Measurements from ENCODE around the gene YY1. TPM values are rescaled to one million over a fixed set of nuclear protein-coding genes. Genes with fewer than 3 reads are reported as not detected.

YY1 gene
- total and polyA plus RNA-seq, 8 donors, result 23.0 to 68.1 (median 41.9) TPM

GRCh38 chr14:100200311-100200710 is 38.6 kb upstream of the YY1 start:
- TF ChIP-seq EP300 (IDR thresholded peaks at IDR 0.05) (no peak), POLR2AphosphoS5 (IDR thresholded peaks at IDR 0.05) (no peak), POLR2A (IDR thresholded peaks at IDR 0.05) (no peak)
- TF ChIP-seq, protein P1, sequence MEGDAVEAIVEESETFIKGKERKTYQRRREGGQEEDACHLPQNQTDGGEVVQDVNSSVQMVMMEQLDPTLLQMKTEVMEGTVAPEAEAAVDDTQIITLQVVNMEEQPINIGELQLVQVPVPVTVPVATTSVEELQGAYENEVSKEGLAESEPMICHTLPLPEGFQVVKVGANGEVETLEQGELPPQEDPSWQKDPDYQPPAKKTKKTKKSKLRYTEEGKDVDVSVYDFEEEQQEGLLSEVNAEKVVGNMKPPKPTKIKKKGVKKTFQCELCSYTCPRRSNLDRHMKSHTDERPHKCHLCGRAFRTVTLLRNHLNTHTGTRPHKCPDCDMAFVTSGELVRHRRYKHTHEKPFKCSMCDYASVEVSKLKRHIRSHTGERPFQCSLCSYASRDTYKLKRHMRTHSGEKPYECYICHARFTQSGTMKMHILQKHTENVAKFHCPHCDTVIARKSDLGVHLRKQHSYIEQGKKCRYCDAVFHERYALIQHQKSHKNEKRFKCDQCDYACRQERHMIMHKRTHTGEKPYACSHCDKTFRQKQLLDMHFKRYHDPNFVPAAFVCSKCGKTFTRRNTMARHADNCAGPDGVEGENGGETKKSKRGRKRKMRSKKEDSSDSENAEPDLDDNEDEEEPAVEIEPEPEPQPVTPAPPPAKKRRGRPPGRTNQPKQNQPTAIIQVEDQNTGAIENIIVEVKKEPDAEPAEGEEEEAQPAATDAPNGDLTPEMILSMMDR (IDR thresholded peaks at IDR 0.05), result no peak
- WGBS, 5 donors, result 85 to 92% (median 88%) methylated on average over 3 of the region's 3 CpGs

GRCh38 chr14:100201701-100202100 is 37.2 kb upstream of the YY1 start:
- TF ChIP-seq EP300 (IDR thresholded peaks at IDR 0.05) (no peak), POLR2A (IDR thresholded peaks at IDR 0.05) (no peak), POLR2AphosphoS5 (IDR thresholded peaks at IDR 0.05) (no peak)
- intact Hi-C loops (cut with DNase I; ENCODE audit: low total_unique reads), result loop anchor here (10.0 kb wide), 1 partner anchor 217 kb away; no protein-coding TSS in a partner anchor
- WGBS, 5 donors, result 63 to 75% (median 71%) methylated on average over 5 of the region's 5 CpGs
- Histone ChIP-seq H3K4me3 (no peak overlapping the region), H3K27ac (no peak overlapping the region), H3K9me3 (no peaks in the 10 kb centered on the region), H3K27me3 (no peaks in the 10 kb centered on the region), H3K36me3 (no peaks in the 10 kb centered on the region), H3K4me1 (peaks cover 0 to 18% (median 15%) of the 10 kb centered on the region in 4 donors)
- peak in 1 of 2 donors; percentile 37 for DNase-seq

More at GRCh38 chr14:100200311-100200710, 38.6 kb upstream of the YY1 start:
- intact Hi-C loops (cut with DNase I; ENCODE audit: low total_unique reads), result loop anchor here (10.0 kb wide), 1 partner anchor 216 kb away; no protein-coding TSS in a partner anchor
- H3K9me3 ChIP-seq, result no peaks in the 10 kb centered on the region
- DNase-seq, result no peak
- no peak overlapping the region for H3K4me3 ChIP-seq
- H3K36me3 ChIP-seq, result no peaks in the 10 kb centered on the region
- peaks cover 0 to 15% (median 13%) of the 10 kb centered on the region in 4 donors for H3K4me1 ChIP-seq
- H3K27me3 ChIP-seq, result no peaks in the 10 kb centered on the region
- H3K27ac ChIP-seq, result no peak overlapping the region

GRCh38 chr14:100202712-100203111 is 36.2 kb upstream of the YY1 start:
- Histone ChIP-seq H3K4me3 (no peak overlapping the region), H3K36me3 (no peaks in the 10 kb centered on the region), H3K27ac (no peak overlapping the region), H3K4me1 (peaks cover 0 to 18% (median 15%) of the 10 kb centered on the region in 4 donors), H3K9me3 (no peaks in the 10 kb centered on the region), H3K27me3 (no peaks in the 10 kb centered on the region)
- DNase-seq, result no peak
- TF ChIP-seq, protein P1 (IDR thresholded peaks at IDR 0.05), result no peak
- TF ChIP-seq POLR2AphosphoS5 (IDR thresholded peaks at IDR 0.05) (no peak), POLR2A (IDR thresholded peaks at IDR 0.05) (no peak), EP300 (IDR thresholded peaks at IDR 0.05) (no peak)
- 51 to 71% (median 64%) methylated on average over 4 of the region's 4 CpGs for WGBS, 5 donors
- intact Hi-C loops (cut with DNase I; ENCODE audit: low total_unique reads), result loop anchor here (10.0 kb wide), 1 partner anchor 218 kb away; no protein-coding TSS in a partner anchor

DNA sequence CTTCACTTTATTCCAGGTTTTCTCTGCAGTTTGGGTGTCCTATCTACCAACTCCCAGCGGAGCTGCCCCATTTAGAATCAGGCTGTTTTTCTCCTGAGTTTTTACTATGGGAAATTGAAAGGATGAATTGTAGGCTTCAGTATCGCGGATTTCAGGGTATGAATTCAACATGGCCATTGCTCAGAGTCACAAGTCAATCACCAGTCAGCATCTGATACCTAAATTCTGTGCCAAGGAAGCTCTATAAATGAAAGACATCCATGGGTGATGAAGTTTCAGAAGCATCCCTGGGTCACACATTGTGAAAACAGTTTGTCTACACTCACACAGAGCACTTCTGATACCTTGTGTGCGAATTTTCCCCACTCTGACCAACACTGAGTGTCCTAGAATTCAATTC is 35.8 kb upstream of the YY1 start:
- Histone ChIP-seq H3K27ac (no peak overlapping the region), H3K36me3 (no peaks in the 10 kb centered on the region), H3K4me1 (peaks cover 0 to 18% (median 15%) of the 10 kb centered on the region in 4 donors), H3K9me3 (no peaks in the 10 kb centered on the region), H3K4me3 (no peak overlapping the region), H3K27me3 (no peaks in the 10 kb centered on the region)
- no peak for DNase-seq
- 89 to 96% (median 93%) methylated on average over 4 of the region's 4 CpGs for WGBS, 5 donors
- no peak for TF ChIP-seq POLR2A (IDR thresholded peaks at IDR 0.05)
- TF ChIP-seq EP300 (IDR thresholded peaks at IDR 0.05), result no peak
- TF ChIP-seq, protein P1 (IDR thresholded peaks at IDR 0.05), result no peak
- TF ChIP-seq POLR2AphosphoS5 (IDR thresholded peaks at IDR 0.05), result no peak
- intact Hi-C loops (cut with DNase I; ENCODE audit: low total_unique reads), result loop anchor here (10.0 kb wide), 1 partner anchor 218 kb away; no protein-coding TSS in a partner anchor
